Muscle of leg (tissue), 11 donors: ENCODE results near the gene COL23A1. TPM values are rescaled to one million over a fixed set of nuclear protein-coding genes. Genes with fewer than 3 reads are reported as not detected.

Experiments
- DNase-seq: peaks from one replicate; pipeline ENCODE4 v3.0.0; 2013
- H3K27ac ChIP-seq: one replicate; pipeline ENCODE4 v1.5.1; 2013; ENCODE audit warnings: mild to moderate bottlenecking, low read length, control low read depth
- H3K27me3 ChIP-seq: one replicate; pipeline ENCODE4 v1.6.1; 2013; ENCODE audit warnings: low read length; ENCODE audit not compliant: control insufficient read depth, insufficient read depth
- H3K36me3 ChIP-seq: one replicate; pipeline ENCODE4 v1.6.1; 2013; ENCODE audit warnings: low read length; ENCODE audit not compliant: control insufficient read depth, insufficient read depth
- H3K4me1 ChIP-seq: one replicate; pipeline ENCODE4 v1.6.1; 2013; ENCODE audit warnings: low read length; ENCODE audit not compliant: control insufficient read depth, insufficient read depth
- H3K4me3 ChIP-seq: one replicate; pipeline ENCODE4 v1.5.1; 2013; ENCODE audit warnings: low read length, control low read depth
- H3K9me3 ChIP-seq: replicated peaks from 2 replicates; pipeline ENCODE4 v1.6.1; 2013; ENCODE audit warnings: low read depth, low read length; ENCODE audit not compliant: control insufficient read depth
- WGBS: methylation state at CpG from one replicate; pipeline ENCODE4 v1.1.5; 2013; ENCODE audit warnings: missing lambda C conversion rate; ENCODE audit not compliant: insufficient coverage; 5-methylcytosine and 5-hydroxymethylcytosine counted together
- polyA plus RNA-seq, 8 donors: library from polyadenylated mRNA; unstranded; fragments of 120-200 nt; gene quantifications; one replicate each; pipeline versions ENCODE4 v1.2.1 to v1.2.3, GENCODE V29; 2013; ENCODE audit warnings: inconsistent platforms in 1 of 8, low replicate concordance in 1 of 8; ENCODE audit not compliant: insufficient read length in 8 of 8, insufficient read depth in 1 of 8
- total RNA-seq: library from RNA; stranded (reverse); fragments of 120-200 nt; gene quantifications from one replicate; pipeline ENCODE4 v1.2.4, GENCODE V29; 2013

The COL23A1 gene
- total and polyA plus RNA-seq, 9 donors, result 1.3 to 5.1 (median 3.0) TPM

DNA sequence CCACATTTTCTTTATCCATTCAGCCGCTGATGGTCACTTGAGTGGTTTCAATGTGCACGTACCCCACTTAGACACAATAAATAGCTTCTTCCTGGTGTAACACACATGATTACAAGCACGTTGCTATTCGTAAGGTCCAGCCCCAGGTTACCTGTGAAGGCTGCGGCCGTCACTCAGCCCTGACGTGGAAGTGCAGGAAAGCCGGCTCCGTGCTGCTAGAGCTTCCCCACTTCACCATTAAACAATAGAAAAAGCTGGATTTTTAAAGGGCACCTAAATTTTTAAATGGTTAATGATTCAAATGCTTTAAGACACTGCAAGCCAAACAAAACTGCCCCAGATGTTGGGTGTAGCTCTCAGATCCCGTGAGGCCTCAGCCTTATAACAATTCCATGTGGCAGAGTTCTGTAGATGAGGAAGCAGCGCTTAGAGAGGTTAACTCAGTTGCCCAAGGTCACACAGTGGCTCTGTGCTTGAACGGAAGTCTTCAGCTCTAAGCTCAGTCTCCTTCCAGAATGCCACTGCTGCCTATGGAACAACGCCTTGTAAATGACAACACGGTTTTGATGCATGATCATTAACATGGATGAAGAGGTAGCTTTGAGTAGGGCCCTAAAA, 125.7 kb downstream of the COL23A1 start:
- H3K27ac ChIP-seq, result no peak overlapping the region
- peaks cover 2% of the 10 kb centered on the region for H3K27me3 ChIP-seq
- no peak for DNase-seq
- H3K4me3 ChIP-seq, result no peak overlapping the region
- no peaks in the 10 kb centered on the region for H3K9me3 ChIP-seq
- peaks cover 32% of the 10 kb centered on the region for H3K4me1 ChIP-seq
- WGBS, result 58% methylated on average over 7 of the region's 14 CpGs
- H3K36me3 ChIP-seq, result no peaks in the 10 kb centered on the region

GRCh38 chr5:178463321-178464155, 126.7 kb downstream of the COL23A1 start:
- DNase-seq, result no peak
- no peak overlapping the region for H3K27ac ChIP-seq
- WGBS, result 73% methylated on average over 24 of the region's 30 CpGs
- H3K4me3 ChIP-seq, result no peak overlapping the region
- H3K9me3 ChIP-seq, result no peaks in the 10 kb centered on the region
- peaks cover 31% of the 10 kb centered on the region for H3K4me1 ChIP-seq
- H3K36me3 ChIP-seq, result no peaks in the 10 kb centered on the region
- peaks cover 2% of the 10 kb centered on the region for H3K27me3 ChIP-seq

DNA sequence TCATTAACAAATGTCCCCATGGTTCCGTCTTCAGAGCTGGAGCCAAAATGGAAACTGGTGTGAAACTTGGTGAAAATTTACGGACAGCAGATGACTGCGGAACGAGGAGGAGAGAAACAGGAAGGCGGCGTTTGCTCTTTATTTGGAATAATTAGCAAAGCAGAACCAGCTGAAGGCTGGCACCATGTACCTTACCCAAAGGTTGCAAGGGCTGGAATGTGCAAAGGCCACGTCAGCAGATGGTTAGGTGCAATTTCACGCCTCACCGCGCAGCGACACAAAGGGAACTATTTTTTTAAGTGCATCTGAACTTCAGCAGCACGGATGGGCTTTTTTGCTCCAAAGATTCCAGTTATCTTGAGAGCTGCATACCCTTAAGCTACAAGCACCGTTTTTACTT, 127.4 kb downstream of the COL23A1 start:
- no peak for DNase-seq
- 74% methylated on average over 10 of the region's 13 CpGs for WGBS
- Histone ChIP-seq H3K9me3 (no peaks in the 10 kb centered on the region), H3K36me3 (no peaks in the 10 kb centered on the region), H3K4me1 (peaks cover 24% of the 10 kb centered on the region), H3K27ac (no peak overlapping the region), H3K4me3 (no peak overlapping the region), H3K27me3 (peaks cover 2% of the 10 kb centered on the region)

GRCh38 chr5:178462076-178462475, 128.1 kb downstream of the COL23A1 start:
- Histone ChIP-seq H3K4me1 (peaks cover 17% of the 10 kb centered on the region), H3K4me3 (no peak overlapping the region), H3K27ac (no peak overlapping the region), H3K9me3 (no peaks in the 10 kb centered on the region), H3K27me3 (peaks cover 2% of the 10 kb centered on the region), H3K36me3 (no peaks in the 10 kb centered on the region)
- DNase-seq, result no peak

GRCh38 chr5:178461004-178461730, 129.0 kb downstream of the COL23A1 start:
- Histone ChIP-seq H3K36me3 (no peaks in the 10 kb centered on the region), H3K4me3 (no peak overlapping the region), H3K4me1 (peaks cover 13% of the 10 kb centered on the region), H3K27me3 (peaks cover 2% of the 10 kb centered on the region), H3K9me3 (no peaks in the 10 kb centered on the region), H3K27ac (no peak overlapping the region)
- 21% methylated on average over 9 of the region's 12 CpGs for WGBS
- peak; percentile 75 for DNase-seq

DNA sequence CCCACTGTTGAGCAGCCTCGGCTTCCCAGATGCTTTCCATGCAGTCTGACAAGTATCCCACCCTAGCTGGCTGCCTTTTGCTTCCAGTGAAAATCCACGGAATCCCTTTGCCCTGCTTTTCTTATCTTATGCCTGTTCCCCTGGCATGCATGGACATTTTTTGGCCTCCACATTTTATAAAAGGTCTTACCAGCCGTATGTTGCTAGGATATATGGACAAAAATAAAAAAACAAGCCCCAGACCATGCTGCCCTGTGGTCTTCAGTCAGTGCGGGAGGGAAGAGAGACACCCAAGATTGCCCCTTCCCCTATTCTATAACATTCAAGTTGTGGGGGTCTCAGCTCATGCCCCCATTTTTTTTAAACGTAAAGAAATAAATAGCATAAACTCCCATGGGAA, 129.6 kb downstream of the COL23A1 start:
- Histone ChIP-seq H3K4me1 (peaks cover 13% of the 10 kb centered on the region), H3K9me3 (no peaks in the 10 kb centered on the region), H3K27ac (no peak overlapping the region), H3K36me3 (no peaks in the 10 kb centered on the region), H3K4me3 (no peak overlapping the region), H3K27me3 (peaks cover 2% of the 10 kb centered on the region)
- DNase-seq, result no peak
- WGBS, result 63% methylated on average over 2 of the region's 5 CpGs

DNA sequence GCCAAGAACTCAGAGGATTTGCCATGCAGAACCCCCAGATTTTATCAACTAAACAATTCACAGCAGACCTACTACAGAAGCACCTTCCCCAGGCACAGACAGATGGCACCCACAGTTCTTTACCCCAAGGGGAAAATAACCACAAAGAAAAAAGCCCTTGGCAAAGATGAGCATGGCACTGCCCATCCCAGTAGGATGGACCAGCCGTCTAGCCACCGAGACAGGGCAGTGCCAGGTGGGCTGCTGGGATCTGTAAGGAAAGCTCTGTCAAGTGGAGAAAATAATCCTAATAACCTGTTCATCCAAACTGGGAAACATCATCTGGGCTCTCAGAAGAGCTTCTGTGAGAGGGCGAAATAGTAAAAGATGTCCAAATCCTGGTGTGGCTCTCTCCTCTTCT, 130.0 kb downstream of the COL23A1 start:
- Histone ChIP-seq H3K27me3 (peaks cover 2% of the 10 kb centered on the region), H3K4me3 (no peak overlapping the region), H3K9me3 (no peaks in the 10 kb centered on the region), H3K36me3 (no peaks in the 10 kb centered on the region), H3K27ac (no peak overlapping the region), H3K4me1 (peaks cover 13% of the 10 kb centered on the region)
- no peak for DNase-seq
- WGBS, result 100% methylated on average over 1 of the region's 3 CpGs

GRCh38 chr5:178458140-178458539, 132.1 kb downstream of the COL23A1 start:
- Histone ChIP-seq H3K36me3 (no peaks in the 10 kb centered on the region), H3K4me1 (peaks cover 10% of the 10 kb centered on the region), H3K27ac (no peak overlapping the region), H3K4me3 (no peak overlapping the region), H3K27me3 (no peaks in the 10 kb centered on the region), H3K9me3 (no peaks in the 10 kb centered on the region)
- no peak for DNase-seq
- WGBS, result 77% methylated on average over 3 of the region's 8 CpGs

- H3K27me3 ChIP-seq, result no peaks in the 10 kb centered on the region
- no peak for DNase-seq
- peaks cover 8% of the 10 kb centered on the region for H3K4me1 ChIP-seq
- no CpG with 5 or more reads among the region's 4 CpGs for WGBS
- H3K9me3 ChIP-seq, result no peaks in the 10 kb centered on the region
- H3K36me3 ChIP-seq, result no peaks in the 10 kb centered on the region
- H3K27ac ChIP-seq, result no peak overlapping the region
- no peak overlapping the region for H3K4me3 ChIP-seq
Observed at GRCh38 chr5:178457471-178457870, 132.7 kb downstream of the COL23A1 start.

DNA sequence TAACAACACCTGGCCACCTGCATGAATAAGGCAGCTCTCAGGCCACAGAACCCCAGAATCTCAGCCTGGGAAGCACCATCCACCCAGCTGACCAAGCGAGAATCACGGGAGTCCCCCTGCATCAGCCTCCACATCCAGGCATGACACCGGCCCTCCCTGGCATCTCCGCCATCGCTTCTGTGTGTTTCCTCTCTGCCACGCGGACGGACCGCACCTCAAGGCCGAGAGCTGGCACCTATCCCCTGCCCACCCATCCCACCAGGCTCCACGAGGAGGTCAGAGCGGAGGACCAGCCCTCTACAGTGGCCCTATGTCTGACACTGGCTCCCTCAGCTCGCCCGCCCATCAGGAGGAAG, 134.7 kb downstream of the COL23A1 start:
- 83% methylated on average over 10 of the region's 14 CpGs for WGBS
- Histone ChIP-seq H3K9me3 (no peaks in the 10 kb centered on the region), H3K36me3 (no peaks in the 10 kb centered on the region), H3K27me3 (no peaks in the 10 kb centered on the region), H3K4me1 (no peaks in the 10 kb centered on the region), H3K4me3 (no peak overlapping the region), H3K27ac (no peak overlapping the region)
- DNase-seq, result no peak
